Osteocyte (in vitro differentiated cells): ENCODE measurements around the gene FAM149A. TPM values are rescaled to one million over a fixed set of nuclear protein-coding genes. Genes with fewer than 3 reads are reported as not detected.

Source experiments
- DNase-seq: peaks from one replicate; pipeline ENCODE4 v3.0.0; 2021; ENCODE audit warnings: mixed read lengths; ENCODE audit not compliant: unreplicated experiment; ENCODE audit errors: extremely low spot score
- H3K27ac Mint-ChIP-seq: one replicate; pipeline ENCODE4 v1.8.0; 2021; ENCODE audit warnings: mild to moderate bottlenecking, mixed read lengths; ENCODE audit not compliant: unreplicated experiment
- H3K27me3 Mint-ChIP-seq: one replicate; pipeline ENCODE4 v1.8.0; 2021; ENCODE audit warnings: mixed read lengths; ENCODE audit not compliant: unreplicated experiment
- H3K36me3 Mint-ChIP-seq: one replicate; pipeline ENCODE4 v1.8.0; 2021; ENCODE audit warnings: mixed read lengths; ENCODE audit not compliant: unreplicated experiment
- H3K4me1 Mint-ChIP-seq: one replicate; pipeline ENCODE4 v1.8.0; 2021; ENCODE audit warnings: mixed read lengths; ENCODE audit not compliant: unreplicated experiment
- H3K4me3 Mint-ChIP-seq: one replicate; pipeline ENCODE4 v1.8.0; 2021; ENCODE audit warnings: mild to moderate bottlenecking, moderate library complexity, mixed read lengths; ENCODE audit not compliant: unreplicated experiment
- H3K9me3 Mint-ChIP-seq: one replicate; pipeline ENCODE4 v1.8.0; 2021; ENCODE audit warnings: mixed read lengths; ENCODE audit not compliant: unreplicated experiment
- total RNA-seq: library from RNA; stranded (reverse); gene quantifications from 2 replicates; pipeline ENCODE4 v1.2.1, GENCODE V29; 2021
- TF ChIP-seq, protein P1 (sequence below): fragments of 200-600 bp; sonication (generic); IDR thresholded peaks from 2 replicates; pipeline ENCODE4 v1.5.0; 2021; ENCODE audit warnings: antibody characterized with exemption, mild to moderate bottlenecking, moderate library complexity

FAM149A gene
- total RNA-seq, 1 donor from 2014 or later = 2.3 TPM

- Mint-ChIP-seq H3K4me3 (peak within 1 kb of the TSS; percentile 85), H3K27ac (peak within 1 kb of the TSS; percentile 90), H3K27me3 (no peaks in the 10 kb centered on the region), H3K4me1 (peaks cover 24% of the 10 kb centered on the region), H3K36me3 (peaks cover 11% of the 10 kb centered on the region), H3K9me3 (no peaks in the 10 kb centered on the region)
- DNase-seq = peak; percentile 89
- TF ChIP-seq, protein P1, sequence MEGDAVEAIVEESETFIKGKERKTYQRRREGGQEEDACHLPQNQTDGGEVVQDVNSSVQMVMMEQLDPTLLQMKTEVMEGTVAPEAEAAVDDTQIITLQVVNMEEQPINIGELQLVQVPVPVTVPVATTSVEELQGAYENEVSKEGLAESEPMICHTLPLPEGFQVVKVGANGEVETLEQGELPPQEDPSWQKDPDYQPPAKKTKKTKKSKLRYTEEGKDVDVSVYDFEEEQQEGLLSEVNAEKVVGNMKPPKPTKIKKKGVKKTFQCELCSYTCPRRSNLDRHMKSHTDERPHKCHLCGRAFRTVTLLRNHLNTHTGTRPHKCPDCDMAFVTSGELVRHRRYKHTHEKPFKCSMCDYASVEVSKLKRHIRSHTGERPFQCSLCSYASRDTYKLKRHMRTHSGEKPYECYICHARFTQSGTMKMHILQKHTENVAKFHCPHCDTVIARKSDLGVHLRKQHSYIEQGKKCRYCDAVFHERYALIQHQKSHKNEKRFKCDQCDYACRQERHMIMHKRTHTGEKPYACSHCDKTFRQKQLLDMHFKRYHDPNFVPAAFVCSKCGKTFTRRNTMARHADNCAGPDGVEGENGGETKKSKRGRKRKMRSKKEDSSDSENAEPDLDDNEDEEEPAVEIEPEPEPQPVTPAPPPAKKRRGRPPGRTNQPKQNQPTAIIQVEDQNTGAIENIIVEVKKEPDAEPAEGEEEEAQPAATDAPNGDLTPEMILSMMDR = peak; percentile 54
Measured at GRCh38 chr4:186191200-186192065, 86.9 kb downstream of the FAM149A start, which contains the start of gene CYP4V2. Gene CYP4V2 (plus strand): TSS chr4:186191567. CDS start chr4:186191824, 257 bp downstream.

DNA sequence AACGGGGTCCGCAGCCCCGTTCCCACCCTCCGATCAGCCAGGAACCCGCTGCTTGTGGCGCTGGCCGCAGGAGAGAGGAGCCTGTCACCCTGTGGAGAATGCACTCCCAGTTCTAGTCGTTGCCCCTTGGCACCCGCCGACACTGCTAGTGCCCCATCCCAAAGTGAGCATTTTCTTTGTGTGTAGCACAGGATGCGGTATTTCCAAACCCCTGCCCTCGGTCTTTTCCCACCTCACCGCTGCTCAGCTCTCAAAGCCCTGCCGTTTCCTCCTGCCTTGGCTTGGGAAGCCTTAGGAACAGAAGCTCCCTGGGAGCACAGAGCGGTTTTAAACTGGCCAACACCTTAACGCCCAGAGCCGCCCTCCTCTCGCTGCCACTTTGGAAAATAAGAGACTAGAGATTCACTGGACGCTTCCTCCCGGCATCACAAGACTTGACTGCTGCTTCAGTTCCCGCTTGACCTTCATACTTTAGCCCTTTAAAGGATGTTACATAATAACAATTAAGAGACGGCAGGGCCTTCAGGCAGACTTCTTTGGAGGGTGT is 87.6 kb downstream of the FAM149A start:
- Mint-ChIP-seq H3K4me3 (peak overlapping the region; percentile 85), H3K36me3 (peaks cover 17% of the 10 kb centered on the region), H3K27ac (peak overlapping the region; percentile 90), H3K4me1 (peaks cover 24% of the 10 kb centered on the region), H3K9me3 (no peaks in the 10 kb centered on the region), H3K27me3 (no peaks in the 10 kb centered on the region)
- TF ChIP-seq, protein P1 = no peak
- DNase-seq = no peak

DNA sequence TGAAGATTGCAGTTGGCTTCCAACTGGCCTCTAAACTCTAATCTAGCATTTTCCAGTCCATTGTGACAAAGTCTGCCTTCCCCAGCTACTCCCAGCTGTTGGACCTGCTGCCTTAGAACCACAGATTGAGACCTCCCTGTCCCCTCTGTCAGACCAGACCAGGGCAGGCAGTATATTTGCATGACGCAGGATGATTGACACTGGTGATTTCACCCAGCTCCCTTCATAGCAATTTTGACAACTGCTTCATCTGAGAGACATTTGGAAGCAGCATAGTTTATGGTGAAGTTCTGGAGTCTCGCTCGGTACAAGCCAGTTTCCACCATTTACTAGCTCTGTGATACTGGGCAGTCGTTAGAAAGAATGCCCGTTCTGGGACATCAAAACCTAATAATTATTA is 89.3 kb downstream of the FAM149A start:
- no peak overlapping the region for H3K4me3 Mint-ChIP-seq
- H3K9me3 Mint-ChIP-seq = no peaks in the 10 kb centered on the region
- H3K27me3 Mint-ChIP-seq = no peaks in the 10 kb centered on the region
- peaks cover 21% of the 10 kb centered on the region for H3K36me3 Mint-ChIP-seq
- TF ChIP-seq, protein P1 = no peak
- no peak overlapping the region for H3K27ac Mint-ChIP-seq
- peaks cover 24% of the 10 kb centered on the region for H3K4me1 Mint-ChIP-seq
- no peak for DNase-seq

DNA sequence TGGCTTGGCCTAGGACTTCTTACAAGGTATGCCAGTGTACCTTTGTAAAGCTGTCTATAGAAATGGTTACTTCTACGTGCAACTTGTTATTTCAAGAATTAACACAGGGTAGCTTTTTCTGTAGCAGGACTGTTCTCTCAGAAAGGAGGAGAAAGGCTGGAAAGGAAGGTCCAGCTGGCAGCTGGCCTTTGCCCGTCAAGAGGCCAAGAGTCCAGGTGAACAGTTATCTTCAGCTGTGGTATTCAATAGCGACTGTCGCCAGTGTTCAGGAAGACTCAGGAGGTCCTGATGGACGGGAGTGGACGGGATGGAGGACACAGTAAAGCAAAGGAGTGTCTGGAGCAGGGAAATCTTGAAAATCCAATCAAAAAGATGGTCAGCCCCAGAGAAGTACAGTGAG is 91.6 kb downstream of the FAM149A start:
- TF ChIP-seq, protein P1 = no peak
- H3K9me3 Mint-ChIP-seq = no peaks in the 10 kb centered on the region
- peaks cover 12% of the 10 kb centered on the region for H3K4me1 Mint-ChIP-seq
- no peaks in the 10 kb centered on the region for H3K27me3 Mint-ChIP-seq
- no peak for DNase-seq
- no peak overlapping the region for H3K27ac Mint-ChIP-seq
- H3K4me3 Mint-ChIP-seq = no peak overlapping the region
- peaks cover 21% of the 10 kb centered on the region for H3K36me3 Mint-ChIP-seq

GRCh38 chr4:186200516-186200915 is 96.0 kb downstream of the FAM149A start:
- no peak overlapping the region for H3K4me3 Mint-ChIP-seq
- TF ChIP-seq, protein P1 = no peak
- H3K4me1 Mint-ChIP-seq = no peaks in the 10 kb centered on the region
- no peaks in the 10 kb centered on the region for H3K9me3 Mint-ChIP-seq
- peaks cover 20% of the 10 kb centered on the region for H3K36me3 Mint-ChIP-seq
- H3K27me3 Mint-ChIP-seq = no peaks in the 10 kb centered on the region
- H3K27ac Mint-ChIP-seq = no peak overlapping the region
- DNase-seq = no peak
